HG02759 (cell line): ENCODE measurements around the gene SPDYE17.
"Not testable (repeated sequence)": the region's sequence is repeated elsewhere in the genome, so short reads cannot be mapped to it uniquely, and the experiment has no call there.

Experiments used
- ATAC-seq: cut with Tn5 transposase; IDR thresholded peaks from one replicate; pipeline ENCODE4 v1.9.1; 2021; ENCODE audit warnings: mild to moderate bottlenecking, moderate library complexity; ENCODE audit not compliant: unreplicated experiment

The SPDYE17 gene

GRCh38 chr7:77032261-77032660 lies at the start of gene SPDYE17:
Gene SPDYE17 (minus strand): TSS chr7:77032361. CDS start chr7:77030570, 1,791 bp downstream.
- ATAC-seq: not testable (repeated sequence)

- ATAC-seq: not testable (repeated sequence)
These were observed 48.1 kb upstream of the SPDYE17 start for GRCh38 chr7:77080236-77080635.

- not testable (repeated sequence) for ATAC-seq
These were observed 47.5 kb upstream of the SPDYE17 start for GRCh38 chr7:77079624-77080023.

- ATAC-seq: not testable (repeated sequence)
These were observed 47.0 kb upstream of the SPDYE17 start for GRCh38 chr7:77079112-77079511.

GRCh38 chr7:77077060-77077459 lies 44.9 kb upstream of the SPDYE17 start:
- not testable (repeated sequence) for ATAC-seq

GRCh38 chr7:77074786-77075396 lies 42.7 kb upstream of the SPDYE17 start:
- ATAC-seq: not testable (repeated sequence)

- not testable (repeated sequence) for ATAC-seq
These were observed 38.9 kb upstream of the SPDYE17 start for GRCh38 chr7:77071108-77071507.

GRCh38 chr7:77065869-77066268 lies 33.7 kb upstream of the SPDYE17 start:
- ATAC-seq: not testable (repeated sequence)

GRCh38 chr7:77063732-77064131 lies 31.6 kb upstream of the SPDYE17 start:
- not testable (repeated sequence) for ATAC-seq

GRCh38 chr7:77062557-77062956 lies 30.4 kb upstream of the SPDYE17 start, which contains the start of gene SPDYE18:
Gene SPDYE18 (minus strand): TSS chr7:77062558. CDS start chr7:77060512, 2,046 bp downstream.
- not testable (repeated sequence) for ATAC-seq

GRCh38 chr7:77026349-77026748 lies 5.8 kb downstream of the SPDYE17 start:
- ATAC-seq: not testable (repeated sequence)

- ATAC-seq: not testable (repeated sequence)
These were observed 22.0 kb downstream of the SPDYE17 start for GRCh38 chr7:77010074-77010680.

GRCh38 chr7:77008000-77008399 lies 24.2 kb downstream of the SPDYE17 start:
- not testable (repeated sequence) for ATAC-seq

GRCh38 chr7:77006127-77007110 lies 25.7 kb downstream of the SPDYE17 start:
- ATAC-seq: not testable (repeated sequence)

GRCh38 chr7:77005461-77006057 lies 26.6 kb downstream of the SPDYE17 start:
- not testable (repeated sequence) for ATAC-seq

GRCh38 chr7:77004151-77004550 lies 28.0 kb downstream of the SPDYE17 start:
- ATAC-seq: not testable (repeated sequence)

- not testable (repeated sequence) for ATAC-seq
These were observed 28.9 kb downstream of the SPDYE17 start for GRCh38 chr7:77003241-77003640.

- not testable (repeated sequence) for ATAC-seq
These were observed 29.4 kb downstream of the SPDYE17 start for GRCh38 chr7:77002678-77003233.

GRCh38 chr7:77002104-77002503 lies 30.1 kb downstream of the SPDYE17 start:
- ATAC-seq: not testable (repeated sequence)

- ATAC-seq: peak; percentile 60
These were observed 32.6 kb downstream of the SPDYE17 start for GRCh38 chr7:76999474-77000107.
